ENCODE measurements around the gene ERCC1.

DNA sequence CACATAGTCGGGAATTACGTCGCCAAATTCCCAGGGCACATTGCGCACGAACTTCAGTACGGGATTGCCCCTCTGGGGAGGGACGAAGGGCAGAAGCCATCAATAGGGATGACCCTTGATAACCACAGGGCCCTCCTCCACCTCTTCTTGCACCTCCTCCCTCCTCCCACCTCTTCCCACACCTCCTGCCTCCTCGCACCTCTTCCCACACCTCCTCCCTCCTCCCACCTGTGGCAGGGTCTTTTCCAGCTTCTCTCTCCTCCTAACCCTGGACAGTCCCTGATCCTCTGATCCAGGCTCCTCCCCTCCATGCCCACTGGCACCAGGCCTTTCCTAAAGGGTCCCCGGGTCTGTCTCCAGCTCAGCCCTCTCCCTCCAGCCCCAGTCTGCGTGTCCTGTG, 3.4 kb downstream of the ERCC1 start:
- no peak for TF ChIP-seq EP300 (conservative IDR thresholded peaks at IDR 0.05; ENCODE audit: poor library complexity, severe bottlenecking)
- TF ChIP-seq CTCF (IDR thresholded peaks at IDR 0.05; ENCODE audit: poor library complexity, severe bottlenecking): no peak
- no peak for TF ChIP-seq EZH2 (IDR thresholded peaks at IDR 0.05; ENCODE audit: borderline replicate concordance, insufficient read depth, low read length, poor library complexity, severe bottlenecking)
- no peak for TF ChIP-seq TAF1 (IDR thresholded peaks at IDR 0.05; ENCODE audit: low read depth)
- TF ChIP-seq RAD21 (conservative IDR thresholded peaks at IDR 0.05): no peak
- no peak for TF ChIP-seq POLR2AphosphoS5 (IDR thresholded peaks at IDR 0.05)
- TF ChIP-seq, protein P1, sequence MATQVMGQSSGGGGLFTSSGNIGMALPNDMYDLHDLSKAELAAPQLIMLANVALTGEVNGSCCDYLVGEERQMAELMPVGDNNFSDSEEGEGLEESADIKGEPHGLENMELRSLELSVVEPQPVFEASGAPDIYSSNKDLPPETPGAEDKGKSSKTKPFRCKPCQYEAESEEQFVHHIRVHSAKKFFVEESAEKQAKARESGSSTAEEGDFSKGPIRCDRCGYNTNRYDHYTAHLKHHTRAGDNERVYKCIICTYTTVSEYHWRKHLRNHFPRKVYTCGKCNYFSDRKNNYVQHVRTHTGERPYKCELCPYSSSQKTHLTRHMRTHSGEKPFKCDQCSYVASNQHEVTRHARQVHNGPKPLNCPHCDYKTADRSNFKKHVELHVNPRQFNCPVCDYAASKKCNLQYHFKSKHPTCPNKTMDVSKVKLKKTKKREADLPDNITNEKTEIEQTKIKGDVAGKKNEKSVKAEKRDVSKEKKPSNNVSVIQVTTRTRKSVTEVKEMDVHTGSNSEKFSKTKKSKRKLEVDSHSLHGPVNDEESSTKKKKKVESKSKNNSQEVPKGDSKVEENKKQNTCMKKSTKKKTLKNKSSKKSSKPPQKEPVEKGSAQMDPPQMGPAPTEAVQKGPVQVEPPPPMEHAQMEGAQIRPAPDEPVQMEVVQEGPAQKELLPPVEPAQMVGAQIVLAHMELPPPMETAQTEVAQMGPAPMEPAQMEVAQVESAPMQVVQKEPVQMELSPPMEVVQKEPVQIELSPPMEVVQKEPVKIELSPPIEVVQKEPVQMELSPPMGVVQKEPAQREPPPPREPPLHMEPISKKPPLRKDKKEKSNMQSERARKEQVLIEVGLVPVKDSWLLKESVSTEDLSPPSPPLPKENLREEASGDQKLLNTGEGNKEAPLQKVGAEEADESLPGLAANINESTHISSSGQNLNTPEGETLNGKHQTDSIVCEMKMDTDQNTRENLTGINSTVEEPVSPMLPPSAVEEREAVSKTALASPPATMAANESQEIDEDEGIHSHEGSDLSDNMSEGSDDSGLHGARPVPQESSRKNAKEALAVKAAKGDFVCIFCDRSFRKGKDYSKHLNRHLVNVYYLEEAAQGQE (IDR thresholded peaks at IDR 0.05; ENCODE audit: borderline replicate concordance): no peak
- TF ChIP-seq SMC3 (conservative IDR thresholded peaks at IDR 0.05; ENCODE audit: poor library complexity): no peak
- no peak for TF ChIP-seq MXI1 (conservative IDR thresholded peaks at IDR 0.05; ENCODE audit: poor library complexity, severe bottlenecking)

Data from neural cell (in vitro differentiated cells).